ENCODE data around the gene DAP. TPM values are rescaled to one million over a fixed set of nuclear protein-coding genes. Genes with fewer than 3 reads are reported as not detected.

DAP gene
- total and polyA plus RNA-seq, 10 of the 15 experiments (the other 5 are each of a cell fraction or from before 2014, with no cell fraction given): 12.9 to 130 (median 49.9) TPM

DNA sequence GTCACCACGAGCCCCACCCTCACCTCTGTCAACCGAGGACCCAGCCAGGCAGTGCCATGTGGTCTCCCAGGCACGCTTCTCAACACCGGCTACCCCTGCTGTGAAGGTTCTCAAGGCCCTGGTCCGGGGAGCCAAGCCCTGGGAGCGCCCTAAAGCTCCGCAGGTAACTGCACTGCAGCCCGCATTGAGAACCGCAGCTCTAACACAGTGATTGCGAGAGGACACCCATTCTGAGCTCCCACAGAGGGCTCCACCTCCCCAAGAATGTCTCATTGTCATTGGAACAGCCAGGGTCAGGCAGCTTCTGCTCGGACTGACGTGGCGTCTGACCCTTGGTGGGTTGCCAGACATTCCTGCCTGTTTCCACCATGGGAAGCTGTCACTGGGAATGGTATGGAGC, 108.9 kb downstream of the DAP start:
- Histone ChIP-seq H3K9me3 (replicated peaks; ENCODE audit: control insufficient read depth, insufficient read depth, low read length) (no peaks in the 10 kb centered on the region), H3K79me2 (ENCODE audit: control insufficient read depth, insufficient read depth, low read length) (peaks cover 6% of the 10 kb centered on the region), H2AFZ (ENCODE audit: control insufficient read depth, low read depth, low read length) (no peak overlapping the region), H3K27ac (ENCODE audit: control insufficient read depth, insufficient read depth) (no peak overlapping the region), H3K4me2 (ENCODE audit: control insufficient read depth, insufficient read depth) (no peak overlapping the region), H3K4me1 (ENCODE audit: control insufficient read depth, insufficient read depth, low read length) (no peaks in the 10 kb centered on the region; the same call in 1 of the 2 replicates), H3K36me3 (ENCODE audit: control insufficient read depth in 2 of 2, insufficient read depth in 2 of 2, low read length in 1 of 2) (peaks cover 34 to 38% of the 10 kb centered on the region in 2 experiments), H3K27me3 (replicated peaks in 1 of 2; ENCODE audit: control insufficient read depth in 2 of 2, insufficient read depth in 2 of 2, low read length in 1 of 2) (no peaks in the 10 kb centered on the region), H3K9ac (ENCODE audit: control insufficient read depth, insufficient read depth, low read length) (no peak overlapping the region), H3K4me3 (no peak overlapping the region), H4K20me1 (ENCODE audit: control insufficient read depth, insufficient read depth) (no peaks in the 10 kb centered on the region)
- ChIA-PET RAD21 (ENCODE audit: unreplicated experiment) (interaction anchor here (0.6 kb wide), 1 partner anchor 42 kb away, joined by 3 read pairs; no protein-coding TSS in a partner anchor), POLR2A (no interaction called here), CTCF (interaction anchor here (1.0 to 1.9 kb wide), 2 partner anchors 10 to 38 kb away, joined by 4 read pairs; no protein-coding TSS in a partner anchor), SMC1A (ENCODE audit: uncharacterized antibody, unreplicated experiment) (interaction anchor here (1.2 kb wide), 1 partner anchor 15 kb away, joined by 3 read pairs; no protein-coding TSS in a partner anchor)
- in situ Hi-C loops (cut with MboI) (no loop called here), intact Hi-C loops (cut with micrococcal nuclease; ENCODE audit: unreplicated experiment) (no loop called here)
- FAIRE-seq (no peak), ATAC-seq (no peak), DNase-seq (ENCODE audit: low read depth, low spot score) (no peak)
- TF ChIP-seq SUPT20H (IDR thresholded peaks at IDR 0.05; ENCODE audit: borderline replicate concordance, control insufficient read depth, low read depth, low read length) (no peak), POLR2AphosphoS2 (IDR thresholded peaks at IDR 0.05; ENCODE audit: low read depth, low read length) (peak; percentile 30; the same call in 1 of the 2 replicates)
- no TSS peak for BruUV-seq (replicated peaks)
- over 99% methylated on average over 13 of the region's 13 CpGs for WGBS (ENCODE audit: insufficient coverage, insufficient replicate concordance, low lambda C conversion rate, missing lambda C conversion rate)

DNA sequence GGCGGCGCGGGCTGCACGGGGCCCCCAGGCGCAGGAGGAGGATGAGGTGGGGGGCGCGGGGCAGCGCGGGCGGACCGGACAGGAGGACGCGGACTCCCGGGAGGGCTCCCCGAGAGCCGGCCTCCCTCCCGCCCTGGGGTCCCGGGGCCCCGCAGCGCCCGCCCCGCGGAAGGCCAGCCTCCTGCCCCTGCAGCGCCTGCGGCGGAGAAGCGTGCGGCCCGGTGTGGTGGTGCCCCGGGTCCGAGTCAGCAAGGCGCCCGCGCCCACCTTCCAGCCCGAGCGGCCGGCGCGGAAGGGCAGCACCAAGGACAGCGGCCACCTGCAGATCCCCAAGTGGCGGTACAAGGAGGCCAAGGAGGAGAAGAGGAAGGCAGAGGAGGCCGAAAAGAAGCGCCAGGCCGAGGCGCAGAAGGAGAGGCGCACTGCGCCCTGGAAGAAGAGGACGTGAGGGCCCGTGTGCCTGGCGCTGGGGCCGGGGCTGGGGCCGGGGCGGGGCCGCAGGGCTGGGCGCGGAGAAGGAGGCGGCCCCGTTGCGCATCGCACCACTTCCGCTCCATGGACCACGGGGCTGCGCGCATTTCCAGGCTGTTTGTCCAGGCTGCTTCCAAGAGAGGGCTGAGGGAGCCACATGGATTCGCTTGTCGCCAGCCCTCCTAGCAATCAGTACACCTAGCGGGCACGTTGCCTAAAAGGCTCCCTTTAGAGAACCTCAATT, 111.2 kb downstream of the DAP start:
- SMC1A ChIA-PET (ENCODE audit: uncharacterized antibody, unreplicated experiment): no interaction called here
- intact Hi-C loops (cut with micrococcal nuclease; ENCODE audit: unreplicated experiment): no loop called here
- FAIRE-seq (no peak), DNase-seq (ENCODE audit: low read depth, low spot score) (no peak), ATAC-seq (no peak)
- no peak for TF ChIP-seq LARP7 (IDR thresholded peaks at IDR 0.05)
- TF ChIP-seq, protein P1, sequence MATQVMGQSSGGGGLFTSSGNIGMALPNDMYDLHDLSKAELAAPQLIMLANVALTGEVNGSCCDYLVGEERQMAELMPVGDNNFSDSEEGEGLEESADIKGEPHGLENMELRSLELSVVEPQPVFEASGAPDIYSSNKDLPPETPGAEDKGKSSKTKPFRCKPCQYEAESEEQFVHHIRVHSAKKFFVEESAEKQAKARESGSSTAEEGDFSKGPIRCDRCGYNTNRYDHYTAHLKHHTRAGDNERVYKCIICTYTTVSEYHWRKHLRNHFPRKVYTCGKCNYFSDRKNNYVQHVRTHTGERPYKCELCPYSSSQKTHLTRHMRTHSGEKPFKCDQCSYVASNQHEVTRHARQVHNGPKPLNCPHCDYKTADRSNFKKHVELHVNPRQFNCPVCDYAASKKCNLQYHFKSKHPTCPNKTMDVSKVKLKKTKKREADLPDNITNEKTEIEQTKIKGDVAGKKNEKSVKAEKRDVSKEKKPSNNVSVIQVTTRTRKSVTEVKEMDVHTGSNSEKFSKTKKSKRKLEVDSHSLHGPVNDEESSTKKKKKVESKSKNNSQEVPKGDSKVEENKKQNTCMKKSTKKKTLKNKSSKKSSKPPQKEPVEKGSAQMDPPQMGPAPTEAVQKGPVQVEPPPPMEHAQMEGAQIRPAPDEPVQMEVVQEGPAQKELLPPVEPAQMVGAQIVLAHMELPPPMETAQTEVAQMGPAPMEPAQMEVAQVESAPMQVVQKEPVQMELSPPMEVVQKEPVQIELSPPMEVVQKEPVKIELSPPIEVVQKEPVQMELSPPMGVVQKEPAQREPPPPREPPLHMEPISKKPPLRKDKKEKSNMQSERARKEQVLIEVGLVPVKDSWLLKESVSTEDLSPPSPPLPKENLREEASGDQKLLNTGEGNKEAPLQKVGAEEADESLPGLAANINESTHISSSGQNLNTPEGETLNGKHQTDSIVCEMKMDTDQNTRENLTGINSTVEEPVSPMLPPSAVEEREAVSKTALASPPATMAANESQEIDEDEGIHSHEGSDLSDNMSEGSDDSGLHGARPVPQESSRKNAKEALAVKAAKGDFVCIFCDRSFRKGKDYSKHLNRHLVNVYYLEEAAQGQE (IDR thresholded peaks at IDR 0.05; ENCODE audit: low read depth, low read length): peak; percentile 20; the same call in 1 of the 2 replicates
- in situ Hi-C loops (cut with MboI): no loop called here
- Histone ChIP-seq H3K4me3 (no peak overlapping the region), H3K27ac (ENCODE audit: control insufficient read depth, insufficient read depth) (no peak overlapping the region), H3K4me1 (ENCODE audit: control insufficient read depth, insufficient read depth, low read length) (peaks cover 4% of the 10 kb centered on the region), H3K9ac (ENCODE audit: control insufficient read depth, insufficient read depth, low read length) (no peak overlapping the region), H3K4me2 (ENCODE audit: control insufficient read depth, insufficient read depth) (no peak overlapping the region), H3K9me3 (replicated peaks; ENCODE audit: control insufficient read depth, insufficient read depth, low read length) (no peaks in the 10 kb centered on the region), H4K20me1 (ENCODE audit: control insufficient read depth, insufficient read depth) (no peaks in the 10 kb centered on the region), H2AFZ (ENCODE audit: control insufficient read depth, low read depth, low read length) (no peak overlapping the region), H3K36me3 (ENCODE audit: control insufficient read depth in 2 of 2, insufficient read depth in 2 of 2, low read length in 1 of 2) (peaks cover 25 to 29% of the 10 kb centered on the region in 2 experiments), H3K27me3 (replicated peaks in 1 of 2; ENCODE audit: control insufficient read depth in 2 of 2, insufficient read depth in 2 of 2, low read length in 1 of 2) (no peaks in the 10 kb centered on the region), H3K79me2 (ENCODE audit: control insufficient read depth, insufficient read depth, low read length) (peaks cover 12% of the 10 kb centered on the region)
- BruUV-seq (replicated peaks): no TSS peak
- 97% methylated on average over 30 of the region's 68 CpGs for WGBS (ENCODE audit: insufficient coverage, insufficient replicate concordance, low lambda C conversion rate, missing lambda C conversion rate)
- CTCF ChIA-PET: no interaction called here
- RAD21 ChIA-PET (ENCODE audit: unreplicated experiment): no interaction called here
- POLR2A ChIA-PET: no interaction called here

Data from GM12878 (cell line).